Suppressor macrophage treated with lipopolysaccharide for 4 hours (primary cell): ENCODE data around the gene GOLGA6L2.
"Not testable (repeated sequence)": the region's sequence is repeated elsewhere in the genome, so short reads cannot be mapped to it uniquely, and the experiment has no call there.

Experiments used
- DNase-seq: peaks from one replicate; pipeline ENCODE4 v3.0.0-alpha.2; 2020

GOLGA6L2 gene

GRCh38 chr15:23424111-23424904 is 22.7 kb downstream of the GOLGA6L2 start:
- DNase-seq = no peak

- DNase-seq = no peak
These were observed 23.9 kb downstream of the GOLGA6L2 start for GRCh38 chr15:23422946-23423708.

- DNase-seq = no peak
These were observed 24.7 kb downstream of the GOLGA6L2 start for GRCh38 chr15:23422099-23422945.

GRCh38 chr15:23420806-23421575 is 26.1 kb downstream of the GOLGA6L2 start:
- DNase-seq = no peak

- no peak for DNase-seq
These were observed 30.4 kb downstream of the GOLGA6L2 start for GRCh38 chr15:23416349-23417276.

GRCh38 chr15:23415866-23416265 is 31.2 kb downstream of the GOLGA6L2 start:
- DNase-seq = not testable (repeated sequence)

- DNase-seq = no peak
These were observed 31.6 kb downstream of the GOLGA6L2 start for GRCh38 chr15:23415321-23415865.

GRCh38 chr15:23412881-23413600 is 34.0 kb downstream of the GOLGA6L2 start:
- not testable (repeated sequence) for DNase-seq

GRCh38 chr15:23411841-23412240 is 35.2 kb downstream of the GOLGA6L2 start:
- DNase-seq = no peak

- no peak for DNase-seq
These were observed 43.5 kb downstream of the GOLGA6L2 start for GRCh38 chr15:23403550-23403949.

GRCh38 chr15:23402544-23402943 is 44.5 kb downstream of the GOLGA6L2 start:
- DNase-seq = no peak

GRCh38 chr15:23402140-23402539 is 44.9 kb downstream of the GOLGA6L2 start:
- DNase-seq = no peak

GRCh38 chr15:23401627-23402026 is 45.4 kb downstream of the GOLGA6L2 start:
- no peak for DNase-seq

GRCh38 chr15:23399207-23399606 is 47.8 kb downstream of the GOLGA6L2 start:
- DNase-seq = not testable (repeated sequence)

GRCh38 chr15:23398357-23398756 is 48.7 kb downstream of the GOLGA6L2 start:
- not testable (repeated sequence) for DNase-seq

GRCh38 chr15:23397779-23398178 is 49.3 kb downstream of the GOLGA6L2 start:
- no peak for DNase-seq

GRCh38 chr15:23395832-23396231 is 51.2 kb downstream of the GOLGA6L2 start:
- no peak for DNase-seq

- DNase-seq = no peak
These were observed 51.9 kb downstream of the GOLGA6L2 start for GRCh38 chr15:23395030-23395692.
